Sciatic nerve (tissue), 2 donors: ENCODE results near the gene NPAS1. TPM values are rescaled to one million over a fixed set of nuclear protein-coding genes. Genes with fewer than 3 reads are reported as not detected.
A peak's percentile ranks its signal among the peaks of the same experiment; 100 is the strongest.
"Not testable (repeated sequence)": the region's sequence is repeated elsewhere in the genome, so short reads cannot be mapped to it uniquely, and the experiment has no call there.

ENCODE experiments used
- ATAC-seq: fragments of 200-7000 bp; cut with Tn5 transposase; one replicate; pipeline ENCODE4 v1.9.1; 2020; ENCODE audit warnings: mild to moderate bottlenecking, moderate library complexity
- DNase-seq: peaks from one replicate; pipeline ENCODE4 v3.0.0-alpha.2; 2020; ENCODE audit warnings: low spot score
- intact Hi-C: fragments of 100-400 bp; cut with DNase I; formaldehyde crosslinking; loops from one replicate; pipeline ENCODE4 v1.14.2; 2022
- total RNA-seq: library from RNA; stranded (reverse); fragmentation: NEBNext Ultra II Directional; extraction: Animal tissue kit (Norgen Biotek cat#: 25700); gene quantifications from one replicate; pipeline ENCODE4 v1.2.1, GENCODE V29; 2021
- donor health status: DM: no; HTN: no; CAD: no.
- donor health status: DM: no; HTN: no; CAD: no.

Gene NPAS1
- total RNA-seq, 1 donor from 2014 or later: 0.89 TPM

DNA sequence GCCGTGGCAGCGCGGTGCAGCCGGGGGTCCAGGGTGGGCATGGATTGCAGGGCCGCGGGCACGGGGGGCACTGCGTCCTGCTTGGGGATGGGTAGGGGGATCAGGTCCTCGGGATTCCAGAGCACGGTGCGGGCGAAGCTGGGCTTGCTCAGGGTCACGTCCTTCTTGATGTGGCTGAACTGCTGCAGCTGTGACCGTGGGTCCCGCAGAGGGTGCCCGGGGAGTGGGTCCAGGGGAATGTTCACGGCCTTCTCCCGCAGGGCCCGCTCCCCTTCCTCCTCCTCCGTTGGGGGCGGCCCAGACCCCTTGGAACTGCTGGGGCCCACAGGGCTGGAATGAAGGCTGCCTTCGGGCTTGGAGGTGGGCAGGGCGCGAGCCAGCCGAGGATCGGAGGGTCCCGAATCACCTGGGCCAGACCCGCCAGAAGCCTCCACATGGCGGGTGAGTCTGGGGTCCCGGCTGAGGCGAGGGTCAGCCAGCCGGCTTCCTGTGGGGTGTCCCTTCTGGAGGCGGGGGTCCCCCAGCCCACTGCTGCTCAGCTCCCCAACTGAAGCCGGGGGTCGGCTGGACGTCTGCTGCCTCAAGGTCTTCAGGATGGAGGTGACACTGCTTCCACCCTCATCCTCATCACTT, 47.7 kb downstream of the NPAS1 start:
- no peak for ATAC-seq
- intact Hi-C loops: no loop called here

DNA sequence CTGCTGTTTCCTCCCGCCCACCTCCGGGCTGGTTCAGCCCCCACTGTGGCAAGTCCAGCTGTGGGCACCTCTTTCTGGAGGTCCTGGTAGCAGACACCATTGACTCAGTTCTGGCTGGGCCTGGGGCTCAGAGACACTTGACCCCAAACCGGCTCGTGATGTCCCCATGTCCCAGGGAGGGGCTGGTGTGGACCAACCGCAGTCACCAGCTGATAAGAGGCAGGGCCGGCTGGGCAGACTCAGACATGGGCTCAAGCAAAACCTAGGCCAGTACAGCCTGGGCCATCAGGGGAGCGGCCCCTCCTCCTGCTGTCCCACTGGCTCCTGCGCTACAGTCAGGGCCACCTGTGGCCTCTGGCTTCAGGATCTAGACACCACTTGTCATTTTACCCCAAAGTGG, 48.6 kb downstream of the NPAS1 start:
- intact Hi-C loops: no loop called here
- DNase-seq: no peak
- no peak for ATAC-seq

More for the DNA sequence above, 47.7 kb downstream of the NPAS1 start:
- no peak for DNase-seq

DNA sequence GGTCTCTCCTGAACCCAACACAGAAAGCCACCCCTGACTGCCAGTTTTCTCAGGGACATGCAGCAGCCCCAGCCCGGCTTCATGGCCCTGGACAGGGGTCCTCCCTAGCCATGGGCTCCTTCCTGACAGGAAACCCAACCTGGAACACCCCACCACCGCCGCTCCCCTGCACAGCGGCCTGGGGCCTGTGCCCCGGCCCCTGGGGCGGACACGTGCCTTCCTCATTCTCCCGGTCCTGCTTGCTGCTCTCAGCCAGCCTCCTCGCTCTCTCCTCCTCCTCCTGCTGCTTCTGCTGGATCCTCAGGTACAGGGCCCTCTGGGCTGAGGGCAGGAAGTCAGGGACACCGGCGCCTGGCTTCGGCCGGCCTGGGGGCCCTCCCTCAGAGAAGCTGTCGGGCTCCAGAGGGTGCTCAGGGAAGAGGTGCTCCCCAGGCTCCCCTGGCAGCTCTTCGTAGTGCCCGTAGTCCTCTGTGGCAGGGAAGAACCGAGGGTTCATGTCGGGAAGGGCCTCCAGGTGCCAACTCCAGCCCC, 49.3 kb downstream of the NPAS1 start:
- intact Hi-C loops: no loop called here
- DNase-seq (no peak), ATAC-seq (no peak)

DNA sequence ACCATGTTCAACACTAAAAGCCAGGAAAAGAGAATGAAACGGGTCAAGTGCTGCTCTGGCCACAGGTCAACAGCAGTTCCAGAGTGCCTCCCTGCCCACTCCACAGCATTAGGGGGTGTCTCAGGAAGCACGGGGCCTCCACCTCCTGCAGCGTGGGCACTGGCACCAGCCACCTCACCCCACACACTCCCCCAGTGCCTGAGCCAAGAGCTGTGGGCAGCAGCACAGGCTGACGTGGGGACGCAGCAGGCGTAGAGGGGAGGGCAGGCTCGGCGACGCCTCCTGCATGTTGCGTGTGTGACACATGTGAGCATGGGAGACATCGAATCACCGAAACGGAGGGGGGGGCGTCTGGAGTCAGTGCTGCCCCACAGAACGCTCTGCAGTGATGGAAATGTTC, 50.2 kb downstream of the NPAS1 start:
- intact Hi-C loops: no loop called here
- DNase-seq (no peak), ATAC-seq (peak; percentile 16)

DNA sequence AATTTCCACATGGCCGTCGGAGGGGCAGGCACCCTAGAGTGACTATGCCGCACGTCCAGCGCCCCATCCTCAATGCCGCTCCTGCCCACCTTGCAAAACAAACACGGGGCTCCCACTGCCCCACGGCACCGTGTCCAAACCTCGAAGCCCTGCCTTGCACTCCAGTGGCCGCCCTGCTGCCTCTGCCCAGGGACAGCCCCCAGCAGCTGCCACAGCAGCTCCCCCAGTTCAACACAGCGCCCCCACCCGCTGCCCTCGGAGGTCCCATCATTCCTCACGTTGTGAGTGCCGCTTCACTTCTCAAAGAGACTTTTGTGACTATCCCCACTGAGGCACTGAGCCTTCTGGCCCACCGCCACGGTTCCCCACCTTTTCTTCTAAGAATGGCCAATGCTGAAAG, 51.1 kb downstream of the NPAS1 start:
- intact Hi-C loops: no loop called here

DNA sequence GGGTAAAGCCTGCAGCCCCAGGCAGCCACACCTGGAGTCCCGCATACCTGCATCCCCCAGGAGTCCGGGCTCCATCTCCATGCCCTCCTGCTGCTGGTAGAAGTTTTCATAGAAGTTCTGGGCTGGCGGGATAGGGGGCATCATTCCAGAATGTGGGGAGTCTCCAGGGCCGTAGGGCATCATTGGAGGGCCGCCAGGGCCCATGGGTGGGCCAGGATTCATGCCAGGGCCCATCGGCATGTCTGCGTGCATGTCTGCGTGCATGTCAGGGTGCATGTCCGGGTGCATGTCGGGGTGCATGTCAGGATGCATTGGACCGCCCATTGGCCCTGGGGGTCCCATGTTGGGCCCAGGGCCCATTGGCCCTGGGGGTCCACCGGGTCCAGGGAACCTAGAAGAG, 52.1 kb downstream of the NPAS1 start:
- intact Hi-C loops: no loop called here
- ATAC-seq (no peak), DNase-seq (no peak)

More for the DNA sequence above, 51.1 kb downstream of the NPAS1 start:
- DNase-seq: no peak
- no peak for ATAC-seq

DNA sequence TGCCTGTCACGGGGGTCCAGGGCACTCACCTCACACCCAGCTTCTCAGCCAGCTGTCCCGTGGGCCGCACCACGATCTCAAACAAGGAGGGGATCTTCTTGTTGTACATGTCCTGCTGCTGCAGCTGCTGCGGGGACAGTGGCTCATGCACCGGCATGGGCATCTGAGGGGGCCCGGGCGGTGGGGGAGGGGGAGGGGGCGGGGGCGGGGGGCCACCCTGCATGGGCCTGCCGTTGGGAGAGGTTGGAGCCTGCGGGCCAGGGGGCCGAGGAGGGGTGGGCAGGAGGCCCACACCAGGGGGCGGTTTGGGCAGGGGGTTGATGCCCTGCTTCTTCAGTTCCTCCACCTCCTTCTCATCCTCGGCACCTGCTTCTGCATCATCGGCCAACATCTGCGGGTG, 52.7 kb downstream of the NPAS1 start:
- intact Hi-C loops: no loop called here
- ATAC-seq (no peak), DNase-seq (no peak)

DNA sequence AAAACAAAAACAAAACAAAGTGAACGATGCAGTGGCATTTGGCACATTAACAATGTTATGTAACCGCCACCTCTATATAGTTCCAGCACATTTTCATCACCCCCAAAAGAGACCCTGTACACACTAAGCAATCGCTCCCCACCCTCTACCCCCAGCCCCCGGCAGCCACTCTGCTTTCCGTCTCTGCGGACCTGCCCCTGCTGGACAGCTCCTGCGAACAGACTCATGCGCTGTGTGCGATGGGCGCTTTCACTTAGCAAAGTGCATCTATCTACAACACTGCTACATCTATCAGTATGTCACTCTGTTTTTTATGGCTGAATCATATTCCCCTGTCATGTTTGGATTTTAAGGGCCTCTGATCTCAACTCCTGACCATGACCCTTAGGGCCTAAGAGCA, 53.9 kb downstream of the NPAS1 start:
- ATAC-seq: no peak
- intact Hi-C loops: no loop called here
- no peak for DNase-seq

DNA sequence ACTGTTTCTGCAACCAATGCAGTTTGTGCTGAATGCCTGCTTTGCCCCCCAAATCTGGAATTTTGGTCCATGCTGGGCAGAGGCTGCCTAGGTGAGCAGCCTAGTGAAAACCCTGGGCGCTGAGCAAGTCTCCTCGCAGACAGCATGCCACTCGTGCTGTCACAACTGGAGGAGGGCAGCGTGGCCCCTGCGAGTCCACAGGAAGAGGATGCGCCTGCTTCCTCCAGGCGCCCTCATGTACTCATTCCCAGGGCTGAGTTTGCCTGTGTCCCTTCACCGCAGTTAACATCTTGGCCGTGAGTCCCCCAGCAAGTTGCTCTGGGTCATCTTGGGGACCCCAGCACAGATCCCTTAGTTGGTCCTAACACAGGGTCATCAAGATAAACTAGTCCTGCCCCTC, 55.0 kb downstream of the NPAS1 start:
- intact Hi-C loops: no loop called here
- no peak for DNase-seq
- no peak for ATAC-seq

DNA sequence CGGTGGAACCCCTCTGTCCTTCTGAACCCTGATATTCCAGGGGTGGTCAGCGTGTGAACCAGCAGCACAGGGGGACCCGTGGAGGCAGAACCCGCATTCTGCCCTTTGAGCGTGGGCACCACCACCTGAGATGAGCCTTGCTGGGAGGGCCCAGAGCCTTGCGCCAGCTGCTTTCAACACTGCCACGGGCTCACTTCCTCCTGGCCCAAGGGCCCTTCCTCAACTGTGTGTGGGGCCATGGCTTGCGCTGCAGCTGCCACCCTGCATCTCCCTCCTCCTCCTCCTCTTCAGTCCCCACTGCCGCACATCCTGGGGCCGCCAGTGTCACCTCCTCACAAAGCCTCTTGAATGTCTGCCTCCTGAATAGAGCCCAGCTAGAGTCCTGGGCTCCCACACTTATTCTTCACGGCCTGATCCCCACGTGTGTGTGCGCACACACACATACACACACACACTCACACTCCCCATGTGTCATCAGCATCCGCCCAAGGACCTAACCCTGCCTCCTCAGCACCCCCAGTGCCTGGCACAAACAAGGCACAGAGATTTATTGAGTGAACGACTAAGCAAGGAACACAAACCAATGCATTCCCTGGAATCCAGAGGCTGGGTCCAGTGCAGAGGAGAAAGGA, 55.7 kb downstream of the NPAS1 start:
- ATAC-seq (no peak), DNase-seq (no peak)
- intact Hi-C loops: no loop called here

DNA sequence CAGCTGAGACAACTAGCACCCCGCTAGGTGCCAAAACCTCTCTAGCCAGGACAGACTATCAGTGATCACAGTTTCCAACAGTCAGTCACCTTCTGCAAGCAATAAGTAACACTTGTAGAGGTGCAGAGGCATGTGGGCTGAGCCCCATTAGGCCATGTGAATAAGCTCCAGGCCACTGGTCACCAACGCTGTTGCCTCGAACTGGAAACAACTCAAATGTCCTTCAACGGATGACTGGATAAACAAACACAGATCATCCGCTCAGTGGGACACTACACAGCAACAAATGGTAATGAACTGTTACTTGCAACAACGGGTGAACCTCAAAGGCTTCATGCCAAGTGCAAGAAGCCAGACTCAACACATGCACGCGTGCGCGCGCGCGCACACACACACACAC, 56.3 kb downstream of the NPAS1 start:
- ATAC-seq (no peak), DNase-seq (no peak)
- intact Hi-C loops: no loop called here

DNA sequence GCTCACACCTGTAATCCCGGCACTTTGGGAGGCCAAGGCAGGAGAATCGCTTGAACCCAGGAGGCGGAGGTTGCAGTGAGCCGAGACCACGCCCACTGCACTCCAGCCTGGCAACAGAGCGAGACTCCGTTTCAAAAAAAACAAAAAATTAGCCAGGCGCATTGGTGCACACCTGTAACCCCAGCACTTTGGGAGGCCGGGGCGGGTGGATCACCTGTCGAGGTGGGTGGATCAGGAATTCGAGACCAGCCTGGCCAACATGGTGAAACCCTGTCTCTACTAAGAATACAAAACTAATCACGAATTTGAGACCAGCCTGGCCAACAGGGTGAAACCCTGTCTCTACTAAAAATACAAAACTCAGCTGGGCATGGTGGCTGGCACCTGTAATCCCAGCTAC, 58.7 kb downstream of the NPAS1 start:
- intact Hi-C loops: loop anchor here (2.0 kb wide), 1 partner anchor 46 kb away; no protein-coding TSS in a partner anchor
- not testable (repeated sequence) for ATAC-seq, DNase-seq

DNA sequence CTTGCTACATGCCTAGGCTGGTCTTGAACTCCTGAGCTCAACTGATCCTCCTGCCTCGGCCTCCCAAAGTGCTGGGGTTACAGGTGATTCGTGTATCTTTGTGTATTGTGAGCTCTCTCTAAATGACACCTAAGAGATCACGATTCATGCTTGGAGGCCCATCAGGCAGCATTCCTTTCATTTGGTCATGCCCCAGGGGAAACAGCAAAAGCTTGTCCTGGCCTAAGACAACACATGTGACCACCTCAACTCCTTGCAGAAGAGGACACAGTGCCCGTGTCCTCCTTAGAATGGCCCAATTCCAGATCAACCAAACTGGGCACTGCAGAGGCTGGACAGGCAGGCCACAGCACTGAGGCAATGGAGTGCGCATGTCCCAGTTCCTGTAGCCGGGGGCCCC, 61.5 kb downstream of the NPAS1 start:
- no peak for ATAC-seq
- DNase-seq: no peak
- intact Hi-C loops: no loop called here

DNA sequence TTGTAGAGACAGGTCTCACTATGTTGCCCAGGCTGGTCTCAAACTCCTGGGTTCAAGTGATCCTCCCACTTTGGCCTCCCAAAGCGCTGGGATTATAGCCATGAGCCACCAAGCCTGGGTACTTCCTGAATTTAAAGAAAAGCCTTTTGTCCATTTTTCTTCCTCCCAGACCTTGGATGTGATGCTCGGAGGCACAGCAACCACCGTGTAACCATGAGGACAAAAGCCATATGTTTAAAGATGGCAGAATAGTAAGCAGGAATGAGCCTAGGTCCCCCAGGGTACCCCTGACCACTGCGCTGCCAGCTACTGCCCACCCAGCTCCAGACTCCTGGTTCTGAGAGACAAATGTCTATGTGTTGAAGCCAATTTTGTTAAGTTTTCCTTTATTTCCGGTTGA, 62.9 kb downstream of the NPAS1 start:
- no peak for ATAC-seq
- intact Hi-C loops: no loop called here
- no peak for DNase-seq

DNA sequence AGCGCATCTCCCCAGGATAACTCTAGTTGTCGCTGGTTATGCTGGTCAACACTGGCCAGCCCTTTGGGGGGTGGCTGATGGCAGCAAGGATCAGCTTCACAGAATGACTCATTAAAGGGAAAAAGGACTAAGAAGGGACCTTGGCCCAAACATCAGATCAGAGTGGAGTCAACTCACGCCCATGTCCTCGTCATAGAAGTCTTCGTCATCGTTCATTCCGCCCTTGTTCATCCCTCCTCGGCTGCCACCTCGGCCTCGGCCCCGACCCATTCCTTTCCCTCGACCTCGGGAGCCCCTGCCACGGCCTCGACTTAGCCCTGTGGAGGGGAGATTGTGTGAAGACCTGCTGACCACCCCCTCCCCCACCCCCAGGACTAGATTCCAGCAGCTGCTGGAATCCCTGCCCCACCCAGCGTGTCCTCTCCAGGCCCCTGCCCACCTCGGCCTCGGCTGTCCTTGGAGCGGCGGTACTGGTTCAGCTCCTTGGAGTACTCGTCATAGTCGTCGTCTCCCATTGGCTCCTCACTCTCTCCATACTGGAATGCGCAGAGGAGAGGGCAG, 65.3 kb downstream of the NPAS1 start:
- intact Hi-C loops: no loop called here
- ATAC-seq: no peak
- DNase-seq: no peak

DNA sequence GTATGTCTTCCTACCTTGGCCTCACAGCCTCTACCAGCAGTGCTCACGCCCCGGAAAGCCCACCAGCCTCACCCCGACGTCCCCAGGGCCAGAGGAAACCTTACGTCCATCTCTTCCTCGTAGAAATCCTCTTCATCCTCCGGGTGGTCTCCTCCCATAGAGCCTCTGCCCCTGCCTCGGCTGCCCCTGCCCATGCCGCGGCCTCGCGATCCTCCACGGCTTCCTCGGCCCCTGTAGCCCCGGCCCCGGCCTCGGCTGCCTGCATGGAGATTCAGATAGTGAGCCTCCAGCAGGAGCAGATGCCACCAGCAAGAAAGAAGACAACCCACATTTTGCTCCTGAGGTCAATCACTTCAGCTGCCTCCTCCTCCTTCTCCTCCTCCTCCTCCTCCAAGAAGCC, 66.6 kb downstream of the NPAS1 start:
- intact Hi-C loops: no loop called here
- ATAC-seq (no peak), DNase-seq (no peak)

DNA sequence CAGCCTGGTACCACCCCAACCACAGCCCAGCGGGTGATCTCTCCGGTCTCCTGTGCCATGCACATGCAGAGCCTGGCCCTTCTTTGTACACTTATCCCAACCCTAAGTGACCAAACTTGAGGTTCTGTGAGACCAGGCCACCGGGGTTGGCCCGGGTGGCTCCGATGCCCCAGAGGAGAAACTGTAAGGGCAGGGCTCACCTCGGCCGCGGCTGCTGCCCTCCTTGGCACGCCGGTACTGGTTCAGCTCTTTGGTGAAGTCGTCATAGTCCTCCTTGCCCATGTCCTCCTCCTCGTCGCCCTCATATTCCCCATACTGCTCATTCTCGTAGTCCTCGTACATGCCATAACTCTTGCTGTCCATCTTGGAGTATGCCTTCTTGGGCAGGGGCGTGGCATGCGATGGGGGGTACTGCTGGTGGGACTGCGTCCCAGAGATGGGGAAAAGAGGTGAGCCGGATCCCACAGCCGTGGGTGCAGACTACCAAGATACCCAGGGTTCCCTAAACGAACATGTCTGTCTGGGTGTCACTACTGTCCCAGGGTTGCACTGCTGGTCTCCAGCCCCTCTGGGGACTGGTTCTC, 70.2 kb downstream of the NPAS1 start:
- intact Hi-C loops: no loop called here
- no peak for ATAC-seq
- DNase-seq: no peak

DNA sequence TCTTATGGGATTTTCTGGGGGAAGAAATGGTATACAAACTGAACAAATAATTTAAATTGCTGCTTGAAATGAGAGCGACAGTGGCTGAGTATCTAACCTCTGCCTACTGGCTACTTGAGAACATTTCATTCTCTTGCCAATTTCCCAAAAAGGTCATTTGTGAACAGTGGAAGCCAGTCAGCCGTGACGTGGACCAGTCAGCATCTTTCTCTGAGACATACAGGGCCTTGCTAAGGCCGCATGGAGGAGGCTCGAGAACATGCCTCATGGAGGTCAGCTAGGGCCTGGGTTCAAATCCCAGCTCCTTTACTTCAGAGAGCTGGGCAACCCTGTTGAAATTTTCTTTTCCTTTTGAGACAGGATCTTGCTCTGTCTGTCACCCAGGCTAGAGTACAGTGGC, 73.6 kb downstream of the NPAS1 start:
- ATAC-seq: no peak

DNA sequence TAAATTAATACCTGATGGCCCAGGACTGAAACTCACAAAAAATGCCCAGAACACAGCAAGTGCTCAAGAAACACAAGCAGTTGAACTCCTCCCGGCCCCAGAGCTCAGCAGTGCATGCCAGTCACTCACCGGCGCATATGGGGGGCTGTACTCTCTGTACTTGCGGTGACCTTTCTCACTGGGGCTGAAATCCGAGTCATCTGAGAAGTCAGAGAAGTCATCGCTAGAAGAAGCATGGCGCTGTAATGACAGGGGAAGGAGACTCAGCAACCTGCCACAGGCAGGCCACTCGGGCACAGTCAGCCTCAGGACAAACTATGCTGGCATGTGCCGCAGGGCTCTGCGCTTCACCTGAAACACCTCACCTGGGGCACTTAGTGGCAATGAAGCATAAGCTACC, 74.2 kb downstream of the NPAS1 start:
- no peak for ATAC-seq
- no peak for DNase-seq
- intact Hi-C loops: no loop called here

More for the DNA sequence above, 73.6 kb downstream of the NPAS1 start:
- intact Hi-C loops: no loop called here
- no peak for DNase-seq
